Measurements from ENCODE around the gene MT1A. TPM values are rescaled to one million over a fixed set of nuclear protein-coding genes. Genes with fewer than 3 reads are reported as not detected.

Gene MT1A
- total RNA-seq, 1 experiment from 2014 or later: not detected

DNA sequence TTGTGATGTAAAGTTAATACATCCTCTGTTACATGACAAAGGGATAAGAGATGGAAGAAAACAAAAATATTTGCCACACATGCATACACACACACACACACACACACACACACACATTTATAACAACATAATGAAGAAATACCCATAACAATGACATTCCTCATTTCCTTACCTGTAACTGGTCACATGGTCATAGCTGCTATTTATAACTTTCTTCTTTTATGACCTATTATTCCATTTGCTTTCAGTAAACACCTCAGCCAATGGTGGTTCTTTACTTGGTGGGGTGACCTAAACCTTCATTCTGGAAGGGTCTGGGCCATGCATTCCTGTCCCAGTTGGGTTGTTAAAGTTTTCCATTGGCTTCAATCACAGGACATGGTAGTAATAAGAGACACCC is 24.8 kb upstream of the MT1A start:
- DNase-seq (ENCODE audit: low spot score): no peak
- TF ChIP-seq EZH2 (IDR thresholded peaks at IDR 0.05; ENCODE audit: borderline replicate concordance, low read depth, low read length, poor library complexity, severe bottlenecking): no peak
- TF ChIP-seq, protein P1, sequence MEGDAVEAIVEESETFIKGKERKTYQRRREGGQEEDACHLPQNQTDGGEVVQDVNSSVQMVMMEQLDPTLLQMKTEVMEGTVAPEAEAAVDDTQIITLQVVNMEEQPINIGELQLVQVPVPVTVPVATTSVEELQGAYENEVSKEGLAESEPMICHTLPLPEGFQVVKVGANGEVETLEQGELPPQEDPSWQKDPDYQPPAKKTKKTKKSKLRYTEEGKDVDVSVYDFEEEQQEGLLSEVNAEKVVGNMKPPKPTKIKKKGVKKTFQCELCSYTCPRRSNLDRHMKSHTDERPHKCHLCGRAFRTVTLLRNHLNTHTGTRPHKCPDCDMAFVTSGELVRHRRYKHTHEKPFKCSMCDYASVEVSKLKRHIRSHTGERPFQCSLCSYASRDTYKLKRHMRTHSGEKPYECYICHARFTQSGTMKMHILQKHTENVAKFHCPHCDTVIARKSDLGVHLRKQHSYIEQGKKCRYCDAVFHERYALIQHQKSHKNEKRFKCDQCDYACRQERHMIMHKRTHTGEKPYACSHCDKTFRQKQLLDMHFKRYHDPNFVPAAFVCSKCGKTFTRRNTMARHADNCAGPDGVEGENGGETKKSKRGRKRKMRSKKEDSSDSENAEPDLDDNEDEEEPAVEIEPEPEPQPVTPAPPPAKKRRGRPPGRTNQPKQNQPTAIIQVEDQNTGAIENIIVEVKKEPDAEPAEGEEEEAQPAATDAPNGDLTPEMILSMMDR (conservative IDR thresholded peaks at IDR 0.05; ENCODE audit: low read depth, low read length): no peak
- CTCF ChIA-PET: no interaction called here
- no peak overlapping the region for H3K27ac ChIP-seq (ENCODE audit: low read depth, low read length, poor library complexity, severe bottlenecking)
- no peak overlapping the region for H3K4me3 ChIP-seq (ENCODE audit: low read depth, low read length, poor library complexity, severe bottlenecking)
- no peaks in the 10 kb centered on the region for H3K27me3 ChIP-seq (replicated peaks; ENCODE audit: insufficient read depth, low read depth, low read length, poor library complexity)
- peaks cover 17% of the 10 kb centered on the region for H3K4me1 ChIP-seq (ENCODE audit: insufficient read depth, low read length, poor library complexity, severe bottlenecking)
- BruUV-seq (replicated peaks): no TSS peak
- no peaks in the 10 kb centered on the region for H3K36me3 ChIP-seq (ENCODE audit: insufficient read depth, low read length, poor library complexity, severe bottlenecking)
- POLR2A ChIA-PET (ENCODE audit: low non-redundant PET): no interaction called here
- no peaks in the 10 kb centered on the region for H3K9me3 ChIP-seq (ENCODE audit: low read depth, low read length, poor library complexity, severe bottlenecking)
- intact Hi-C loops (cut with micrococcal nuclease; ENCODE audit: unreplicated experiment): no loop called here

GRCh38 chr16:56614549-56614991 is 23.9 kb upstream of the MT1A start:
- DNase-seq (ENCODE audit: low spot score): no peak
- H3K27ac ChIP-seq (ENCODE audit: low read depth, low read length, poor library complexity, severe bottlenecking): no peak overlapping the region

DNA sequence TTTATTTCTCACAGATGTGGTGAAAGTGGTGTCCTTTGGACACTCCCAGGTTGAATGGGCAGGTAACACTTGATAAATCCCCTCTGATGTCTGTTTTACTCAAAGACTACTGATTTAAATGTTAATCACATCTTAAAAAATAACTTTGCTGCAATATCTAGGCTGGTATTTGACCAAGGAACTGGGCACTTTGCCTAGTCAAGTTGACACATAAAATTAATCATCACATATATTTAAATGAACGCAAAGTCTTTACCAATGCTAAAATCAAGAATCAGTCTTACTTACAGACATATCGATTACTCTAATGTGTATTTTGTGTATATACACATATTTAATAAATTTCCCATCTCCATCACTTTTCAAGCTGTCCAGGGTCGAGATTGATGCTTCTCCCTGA is 23.1 kb upstream of the MT1A start:
- intact Hi-C loops (cut with micrococcal nuclease; ENCODE audit: unreplicated experiment): no loop called here
- POLR2A ChIA-PET (ENCODE audit: low non-redundant PET): interaction anchor here (0.9 kb wide), 1 partner anchor 15 kb away, joined by 3 read pairs; no protein-coding TSS in a partner anchor
- Histone ChIP-seq H3K4me3 (ENCODE audit: low read depth, low read length, poor library complexity, severe bottlenecking) (no peak overlapping the region), H3K27ac (ENCODE audit: low read depth, low read length, poor library complexity, severe bottlenecking) (no peak overlapping the region), H3K36me3 (ENCODE audit: insufficient read depth, low read length, poor library complexity, severe bottlenecking) (no peaks in the 10 kb centered on the region), H3K27me3 (replicated peaks; ENCODE audit: insufficient read depth, low read depth, low read length, poor library complexity) (no peaks in the 10 kb centered on the region), H3K4me1 (ENCODE audit: insufficient read depth, low read length, poor library complexity, severe bottlenecking) (peaks cover 6% of the 10 kb centered on the region), H3K9me3 (ENCODE audit: low read depth, low read length, poor library complexity, severe bottlenecking) (no peaks in the 10 kb centered on the region)
- TF ChIP-seq, protein P1 (conservative IDR thresholded peaks at IDR 0.05; ENCODE audit: low read depth, low read length): no peak
- TF ChIP-seq EZH2 (IDR thresholded peaks at IDR 0.05; ENCODE audit: borderline replicate concordance, low read depth, low read length, poor library complexity, severe bottlenecking): no peak
- DNase-seq (ENCODE audit: low spot score): no peak
- CTCF ChIA-PET: no interaction called here
- BruUV-seq (replicated peaks): no TSS peak

More at GRCh38 chr16:56614549-56614991, 23.9 kb upstream of the MT1A start:
- Histone ChIP-seq H3K27me3 (replicated peaks; ENCODE audit: insufficient read depth, low read depth, low read length, poor library complexity) (no peaks in the 10 kb centered on the region), H3K9me3 (ENCODE audit: low read depth, low read length, poor library complexity, severe bottlenecking) (no peaks in the 10 kb centered on the region), H3K4me3 (ENCODE audit: low read depth, low read length, poor library complexity, severe bottlenecking) (no peak overlapping the region), H3K36me3 (ENCODE audit: insufficient read depth, low read length, poor library complexity, severe bottlenecking) (no peaks in the 10 kb centered on the region), H3K4me1 (ENCODE audit: insufficient read depth, low read length, poor library complexity, severe bottlenecking) (peaks cover 14% of the 10 kb centered on the region)
- POLR2A ChIA-PET (ENCODE audit: low non-redundant PET): interaction anchor here (0.9 kb wide), 1 partner anchor 16 kb away, joined by 3 read pairs; no protein-coding TSS in a partner anchor
- TF ChIP-seq, protein P1 (conservative IDR thresholded peaks at IDR 0.05; ENCODE audit: low read depth, low read length): no peak
- TF ChIP-seq EZH2 (IDR thresholded peaks at IDR 0.05; ENCODE audit: borderline replicate concordance, low read depth, low read length, poor library complexity, severe bottlenecking): no peak
- no TSS peak for BruUV-seq (replicated peaks)
- CTCF ChIA-PET: no interaction called here
- intact Hi-C loops (cut with micrococcal nuclease; ENCODE audit: unreplicated experiment): no loop called here
